ENCODE results near the gene CCR7.

CCR7 gene

DNA sequence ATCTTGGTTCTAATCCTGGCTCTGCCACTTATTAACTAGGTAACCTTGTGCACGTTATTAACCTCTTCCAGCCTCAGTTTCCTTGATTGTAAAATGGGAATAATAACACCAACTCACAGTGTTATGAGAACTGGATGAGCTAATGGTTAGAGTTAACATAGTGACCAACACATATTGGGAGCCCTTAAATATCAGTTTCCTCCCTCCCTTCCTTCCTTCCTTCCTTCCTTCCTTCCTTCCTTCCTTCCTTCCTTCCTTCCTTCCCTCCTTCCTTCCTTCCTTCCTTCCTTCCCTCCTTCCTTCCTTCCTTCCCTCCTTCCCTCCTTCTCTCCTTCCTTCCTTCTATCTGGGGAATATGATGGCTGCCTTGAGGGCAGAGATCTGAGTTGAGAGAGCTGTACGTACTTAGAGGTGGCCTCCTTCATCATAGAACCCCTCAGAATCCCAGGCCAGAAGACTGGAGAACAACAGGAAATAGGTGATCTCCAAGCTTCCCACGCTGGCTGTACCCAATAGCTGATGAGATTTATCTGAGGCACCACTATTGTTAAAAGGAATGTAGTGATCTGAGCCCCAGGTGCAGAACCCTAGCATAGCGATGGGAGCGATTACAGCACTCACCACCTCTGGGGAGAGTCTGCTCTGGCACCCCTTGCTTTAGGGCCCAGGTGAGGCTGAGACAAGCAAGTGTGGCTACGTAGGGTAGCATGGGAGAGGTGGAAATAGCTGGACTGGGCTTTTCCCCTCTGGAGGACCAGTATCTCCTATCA is 26.2 kb downstream of the CCR7 start:
- Histone ChIP-seq H4K20me1 (no peaks in the 10 kb centered on the region), H3K27me3 (no peaks in the 10 kb centered on the region), H3K4me1 (peaks cover 89% of the 10 kb centered on the region), H3K36me3 (no peaks in the 10 kb centered on the region), H3K4me3 (no peak overlapping the region), H3K27ac (peak overlapping the region; percentile 77), H3K4me2 (peak overlapping the region; percentile 76), H3K9ac (no peak overlapping the region), H3K9me3 (no peaks in the 10 kb centered on the region)
- no peak for TF ChIP-seq Cebpa-rat (IDR thresholded peaks at IDR 0.05)

DNA sequence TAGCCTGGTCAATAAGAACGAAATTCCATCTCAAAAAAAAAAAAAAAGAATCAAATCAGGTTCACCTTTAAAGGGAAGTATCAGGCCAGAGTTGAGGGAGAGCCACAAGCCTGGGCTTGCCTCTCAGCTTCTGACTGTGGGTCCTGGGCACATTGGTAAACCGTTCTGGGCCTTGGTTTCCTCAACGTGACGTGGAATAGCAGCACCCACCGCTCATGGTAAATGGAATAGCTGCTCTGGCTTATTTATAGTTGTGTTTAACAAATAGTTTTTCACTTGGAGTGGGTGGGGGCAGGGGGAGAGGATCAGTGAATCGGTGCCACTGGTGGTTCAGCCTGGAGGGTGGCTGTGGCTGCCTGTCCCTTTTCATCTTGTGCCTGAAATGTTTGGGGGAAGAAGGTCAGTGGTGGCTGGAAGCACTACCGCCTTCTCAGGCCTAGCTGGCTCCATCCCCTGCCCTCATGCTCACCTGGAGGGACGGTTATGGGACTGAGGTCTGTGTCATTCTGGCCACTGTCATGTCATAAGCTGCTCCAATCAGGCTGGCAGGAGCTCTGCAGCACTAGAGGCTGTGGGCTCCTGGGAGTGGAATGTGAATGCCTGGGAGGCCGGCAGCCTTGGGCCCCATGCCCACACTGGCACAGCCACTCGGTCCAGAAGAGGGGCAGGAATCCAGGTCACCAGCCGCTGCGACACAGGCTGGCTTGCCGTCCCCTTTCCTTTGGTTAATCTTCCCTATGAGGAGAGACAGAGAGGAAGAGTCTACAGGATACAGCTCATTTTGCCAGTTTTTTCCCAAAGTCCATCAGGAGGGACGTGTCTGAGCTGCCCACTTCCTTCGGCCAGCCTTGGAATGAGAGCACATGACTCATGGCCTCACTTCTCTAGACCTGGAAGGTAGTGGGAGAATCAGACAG is 27.0 kb downstream of the CCR7 start:
- peaks cover 89% of the 10 kb centered on the region for H3K4me1 ChIP-seq
- H3K4me2 ChIP-seq: peak overlapping the region; percentile 33
- no peak overlapping the region for H3K4me3 ChIP-seq
- no peaks in the 10 kb centered on the region for H3K36me3 ChIP-seq
- H3K27ac ChIP-seq: peak overlapping the region; percentile 67
- H3K9ac ChIP-seq: 0 out of 2 replicates have a peak overlapping the region, but pooled peaks have one; percentile 8
- H3K27me3 ChIP-seq: no peaks in the 10 kb centered on the region
- no peak for TF ChIP-seq Cebpa-rat (IDR thresholded peaks at IDR 0.05)
- H3K9me3 ChIP-seq: no peaks in the 10 kb centered on the region
- no peaks in the 10 kb centered on the region for H4K20me1 ChIP-seq

DNA sequence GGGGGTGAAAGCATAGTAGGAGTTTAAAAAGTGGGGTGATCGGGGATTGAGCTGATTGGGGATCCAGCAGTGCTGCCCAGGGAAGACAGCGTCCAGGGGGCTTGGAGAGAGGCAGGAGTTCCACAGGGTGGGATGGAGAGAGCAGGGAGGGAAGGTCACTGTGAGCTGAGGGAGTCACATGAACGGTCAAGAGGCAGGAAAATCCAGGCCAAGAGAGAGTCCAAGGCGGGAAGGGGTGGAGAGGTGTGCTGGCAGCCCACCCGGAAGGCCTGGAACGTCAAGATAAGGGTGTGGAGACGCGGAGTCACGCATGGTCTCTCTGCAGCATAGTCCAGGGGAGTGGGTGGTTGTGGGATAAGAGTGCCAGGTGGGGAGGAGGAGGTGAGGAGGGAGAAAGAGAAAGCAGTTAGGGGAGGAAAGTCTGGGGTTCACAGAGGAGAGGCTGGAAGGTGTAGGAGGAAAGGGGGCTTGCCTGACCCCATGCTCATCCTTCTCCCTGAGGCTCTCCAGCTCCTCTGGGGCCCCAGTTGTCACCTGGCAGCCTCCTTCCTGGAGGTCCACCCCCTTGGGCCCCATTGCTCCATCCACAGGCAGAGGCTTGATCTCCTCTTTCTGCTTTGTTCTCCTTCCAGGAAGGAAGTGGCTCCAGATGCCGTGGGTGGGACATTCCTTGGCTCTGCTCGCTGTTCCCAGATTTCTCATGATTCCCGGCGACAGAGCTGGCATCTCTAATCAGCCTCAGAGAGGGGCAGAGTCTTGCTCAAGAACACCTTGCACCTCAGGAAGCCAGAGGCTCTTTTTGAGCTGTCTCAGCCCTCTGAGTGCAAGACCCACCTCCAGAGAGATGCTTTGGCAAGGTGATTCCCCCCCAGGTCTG is 28.7 kb downstream of the CCR7 start:
- H4K20me1 ChIP-seq: no peaks in the 10 kb centered on the region
- no peaks in the 10 kb centered on the region for H3K9me3 ChIP-seq
- peak overlapping the region; percentile 37; the same call in 1 of the 2 replicates for H3K4me2 ChIP-seq
- no peak for TF ChIP-seq Cebpa-rat (IDR thresholded peaks at IDR 0.05)
- peak overlapping the region; percentile 42; the same call in 1 of the 2 replicates for H3K27ac ChIP-seq
- H3K36me3 ChIP-seq: no peaks in the 10 kb centered on the region
- H3K9ac ChIP-seq: no peak overlapping the region
- peaks cover 89% of the 10 kb centered on the region for H3K4me1 ChIP-seq
- H3K27me3 ChIP-seq: no peaks in the 10 kb centered on the region
- H3K4me3 ChIP-seq: no peak overlapping the region

DNA sequence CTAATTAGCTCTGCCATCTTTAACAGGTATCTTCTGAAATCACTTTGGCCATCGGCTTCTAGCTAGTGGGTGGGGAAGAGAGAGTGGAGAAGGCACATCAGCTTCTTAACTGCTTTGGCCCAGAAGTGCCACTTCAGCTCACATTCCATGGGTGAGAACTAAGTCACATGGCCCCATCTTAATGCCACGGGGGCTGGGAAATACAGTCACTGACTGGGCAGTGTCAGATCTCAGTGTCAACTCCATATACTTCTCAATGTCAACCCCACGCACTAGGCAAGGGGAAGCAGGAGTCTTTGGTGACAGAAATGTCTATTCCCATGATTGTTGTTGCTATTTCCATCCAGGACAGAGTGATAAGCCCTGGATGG is 29.4 kb downstream of the CCR7 start:
- Histone ChIP-seq H3K27me3 (no peaks in the 10 kb centered on the region), H3K36me3 (no peaks in the 10 kb centered on the region), H3K4me2 (no peak overlapping the region), H4K20me1 (no peaks in the 10 kb centered on the region), H3K27ac (peak overlapping the region; percentile 42; the same call in 1 of the 2 replicates), H3K9ac (no peak overlapping the region), H3K4me3 (no peak overlapping the region), H3K9me3 (no peaks in the 10 kb centered on the region), H3K4me1 (peaks cover 89% of the 10 kb centered on the region)
- no peak for TF ChIP-seq Cebpa-rat (IDR thresholded peaks at IDR 0.05)

DNA sequence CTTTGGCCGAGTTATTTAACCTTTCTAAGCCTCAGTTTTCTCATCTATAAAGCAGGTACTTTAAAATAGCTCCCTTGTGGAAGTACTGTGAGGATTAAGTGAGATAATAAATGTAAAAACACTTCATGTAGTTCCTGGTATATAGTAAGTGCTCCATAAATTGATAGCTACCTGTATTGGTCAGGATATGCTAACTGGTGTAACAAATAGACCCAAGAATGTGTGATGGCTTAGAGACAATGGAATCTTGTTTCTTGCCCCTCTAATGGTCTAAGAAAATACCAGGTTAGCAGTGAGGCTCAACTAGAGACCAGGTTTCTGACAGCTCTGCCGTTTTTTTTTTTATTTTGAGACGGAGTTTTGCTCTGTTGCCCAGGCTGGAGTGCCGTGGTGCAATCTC is 29.8 kb downstream of the CCR7 start:
- H3K4me2 ChIP-seq: no peak overlapping the region

DNA sequence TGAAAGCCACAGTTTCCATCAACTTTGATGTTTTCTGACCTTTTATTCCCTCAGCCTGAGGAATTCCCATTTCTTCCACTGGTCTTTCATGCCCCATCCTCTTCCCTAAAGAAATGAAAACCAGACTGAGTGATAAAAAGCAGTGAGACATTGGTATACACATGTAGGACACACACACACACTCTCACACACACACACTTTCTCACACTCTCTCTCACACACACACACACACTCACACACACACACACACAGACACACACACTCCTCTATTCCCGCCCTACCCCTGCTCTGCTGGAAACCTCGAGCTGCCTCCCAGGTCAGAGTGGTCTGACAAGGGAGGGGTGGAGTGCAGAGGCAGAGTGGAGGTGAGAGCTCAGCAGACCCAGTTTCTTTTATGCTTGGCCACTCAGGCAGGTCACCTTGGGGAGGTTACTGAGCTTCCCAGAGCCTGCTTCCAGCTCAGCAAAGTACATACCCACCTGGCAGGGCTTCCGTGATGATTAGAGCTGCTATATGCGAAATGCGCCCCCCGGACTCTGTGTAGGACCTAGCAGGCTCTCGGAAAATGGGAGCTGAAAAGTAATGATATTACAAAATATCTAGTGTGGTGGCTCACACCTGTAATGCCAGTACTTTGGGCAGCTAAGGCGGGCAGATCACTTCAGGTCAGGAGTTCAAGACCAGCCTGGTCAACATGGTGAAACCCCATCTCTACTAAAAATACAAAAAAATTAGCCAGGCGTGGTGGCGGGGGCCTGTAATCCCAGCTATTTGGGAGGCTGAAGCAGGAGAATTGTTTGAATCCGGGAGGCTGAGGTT is 30.7 kb downstream of the CCR7 start:
- Histone ChIP-seq H3K9me3 (no peaks in the 10 kb centered on the region), H3K27ac (peak overlapping the region; percentile 18; the same call in 1 of the 2 replicates), H3K4me1 (peaks cover 84% of the 10 kb centered on the region), H3K9ac (no peak overlapping the region), H3K4me3 (no peak overlapping the region), H3K4me2 (peak overlapping the region; percentile 52; the same call in 1 of the 2 replicates), H3K27me3 (no peaks in the 10 kb centered on the region), H3K36me3 (no peaks in the 10 kb centered on the region), H4K20me1 (no peaks in the 10 kb centered on the region)
- TF ChIP-seq Cebpa-rat (IDR thresholded peaks at IDR 0.05): no peak

More for the DNA sequence above, 29.8 kb downstream of the CCR7 start:
- H4K20me1 ChIP-seq: no peaks in the 10 kb centered on the region
- H3K4me1 ChIP-seq: peaks cover 89% of the 10 kb centered on the region
- TF ChIP-seq Cebpa-rat (IDR thresholded peaks at IDR 0.05): no peak
- no peaks in the 10 kb centered on the region for H3K9me3 ChIP-seq
- H3K9ac ChIP-seq: no peak overlapping the region
- no peaks in the 10 kb centered on the region for H3K27me3 ChIP-seq
- H3K4me3 ChIP-seq: no peak overlapping the region
- no peaks in the 10 kb centered on the region for H3K36me3 ChIP-seq
- no peak overlapping the region for H3K27ac ChIP-seq

DNA sequence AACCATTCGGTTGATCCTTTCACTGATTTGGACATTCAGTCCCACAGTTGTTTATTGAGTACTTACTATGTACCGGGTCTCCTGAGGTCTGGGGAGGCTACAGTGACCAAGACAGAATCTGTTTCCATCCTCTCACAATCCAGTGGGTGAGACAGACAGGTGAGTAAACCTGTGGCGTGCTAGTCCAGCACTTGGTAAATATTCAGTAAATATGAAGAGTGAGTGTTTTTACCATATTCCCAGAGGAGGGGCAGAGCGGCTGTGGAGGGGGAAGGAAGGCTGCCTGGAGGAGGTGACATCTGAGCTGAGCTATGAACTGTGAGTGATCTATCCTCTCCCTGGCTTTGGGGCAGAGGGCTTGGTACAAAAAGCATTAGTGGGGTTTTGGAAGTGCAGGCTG is 31.4 kb downstream of the CCR7 start:
- H3K4me1 ChIP-seq: peaks cover 78% of the 10 kb centered on the region
- H3K9me3 ChIP-seq: no peaks in the 10 kb centered on the region
- H4K20me1 ChIP-seq: no peaks in the 10 kb centered on the region
- no peaks in the 10 kb centered on the region for H3K36me3 ChIP-seq
- TF ChIP-seq Cebpa-rat (IDR thresholded peaks at IDR 0.05): no peak
- peak overlapping the region; percentile 52 for H3K4me2 ChIP-seq
- H3K27ac ChIP-seq: peak overlapping the region; percentile 42
- H3K4me3 ChIP-seq: no peak overlapping the region
- H3K9ac ChIP-seq: no peak overlapping the region
- H3K27me3 ChIP-seq: no peaks in the 10 kb centered on the region

DNA sequence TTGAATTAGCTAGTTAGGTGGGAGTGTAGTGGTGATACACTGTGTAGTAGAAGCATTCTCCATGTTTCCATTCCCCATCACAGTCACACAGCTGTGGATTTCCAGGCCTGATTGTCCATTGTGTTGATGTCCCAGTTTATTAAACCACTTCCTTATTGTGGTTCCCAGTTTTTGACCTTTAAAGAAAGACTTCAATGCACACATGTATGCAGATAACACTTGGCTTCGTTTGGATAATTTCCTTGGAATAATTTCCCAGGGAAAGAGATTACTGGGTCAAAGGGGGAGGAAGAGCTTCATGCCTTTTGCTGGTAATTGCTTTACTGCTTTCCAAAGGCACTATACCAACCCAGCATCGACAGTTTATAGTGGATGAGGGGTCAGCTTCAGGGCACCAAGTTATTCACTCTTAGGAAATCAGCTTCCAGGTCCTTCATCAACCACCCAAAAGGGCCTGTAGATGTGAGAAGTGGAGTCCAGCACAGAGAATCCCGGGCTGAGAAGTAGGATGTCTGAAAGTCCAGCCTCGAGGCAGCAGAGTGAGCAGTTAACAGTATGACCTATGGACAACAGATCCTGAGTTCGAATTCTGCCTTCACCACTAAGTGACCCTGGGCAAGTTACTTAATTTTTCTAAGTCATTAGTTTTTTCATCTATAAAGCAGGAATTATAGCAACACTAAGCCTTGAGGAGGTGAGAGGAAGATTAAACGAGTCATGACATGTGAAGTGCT is 32.6 kb downstream of the CCR7 start:
- Histone ChIP-seq H3K9ac (peak overlapping the region; percentile 11; the same call in 1 of the 2 replicates), H3K36me3 (no peaks in the 10 kb centered on the region), H3K27me3 (no peaks in the 10 kb centered on the region), H3K4me2 (peak overlapping the region; percentile 52), H4K20me1 (no peaks in the 10 kb centered on the region), H3K4me3 (no peak overlapping the region), H3K4me1 (peaks cover 65% of the 10 kb centered on the region), H3K9me3 (no peaks in the 10 kb centered on the region), H3K27ac (peak overlapping the region; percentile 37; the same call in 1 of the 2 replicates)
- TF ChIP-seq Cebpa-rat (IDR thresholded peaks at IDR 0.05): no peak

All from BLaER1 (cell line).